Hematopoietic multipotent progenitor cell treated with erythropoietin and hydrocortisone succinate and interleukin-3 and kit ligand, for 17 days (in vitro differentiated cells): ENCODE results near the gene S100PBP.
"Not testable (repeated sequence)": the region's sequence is repeated elsewhere in the genome, so short reads cannot be mapped to it uniquely, and the experiment has no call there.

ENCODE experiments used
- DNase-seq: peaks from one replicate; pipeline ENCODE4 v3.0.0-alpha.2; 2015; ENCODE audit warnings: low spot score

S100PBP gene

DNA sequence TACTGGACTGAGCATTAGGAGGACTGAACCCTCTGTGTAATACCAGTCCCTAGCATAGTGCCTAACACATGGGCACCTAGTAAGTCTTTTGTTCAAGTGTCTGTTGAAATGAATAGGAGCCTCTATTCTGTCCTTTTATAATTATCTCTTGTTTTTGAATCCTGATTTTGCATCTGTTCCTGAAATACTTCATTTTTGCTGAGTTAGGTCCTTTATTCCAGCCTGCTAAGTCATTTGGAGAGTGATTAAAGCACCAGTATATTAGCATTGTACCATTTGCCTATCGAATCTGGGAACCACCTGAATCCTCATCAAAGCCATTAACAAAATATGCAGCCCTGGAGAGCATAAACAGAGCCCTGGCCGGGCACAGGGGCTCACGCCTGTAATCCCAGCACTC is 32.6 kb upstream of the S100PBP start:
- DNase-seq, result no peak

- DNase-seq, result no peak
Measured at GRCh38 chr1:32786856-32787255, 30.6 kb upstream of the S100PBP start.

DNA sequence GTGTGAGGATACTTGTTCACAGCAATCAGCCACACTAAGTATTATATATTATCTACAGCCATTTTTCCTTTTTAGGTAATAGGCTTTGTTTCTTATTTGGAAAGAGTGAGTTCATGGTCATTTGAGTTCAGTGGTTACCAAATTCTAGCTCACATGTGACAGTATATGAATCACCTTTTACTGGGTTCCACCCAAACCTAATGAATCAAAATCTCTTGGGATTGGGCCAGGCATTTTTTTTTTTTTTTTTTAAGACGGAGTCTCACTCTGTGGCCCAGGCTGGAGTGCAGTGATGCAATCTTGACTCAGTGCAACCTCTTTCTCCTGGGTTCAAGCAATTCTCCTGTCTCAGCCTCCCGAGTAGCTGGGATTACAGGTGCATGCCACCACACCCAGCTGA is 28.1 kb upstream of the S100PBP start:
- DNase-seq, result peak; percentile 53

DNA sequence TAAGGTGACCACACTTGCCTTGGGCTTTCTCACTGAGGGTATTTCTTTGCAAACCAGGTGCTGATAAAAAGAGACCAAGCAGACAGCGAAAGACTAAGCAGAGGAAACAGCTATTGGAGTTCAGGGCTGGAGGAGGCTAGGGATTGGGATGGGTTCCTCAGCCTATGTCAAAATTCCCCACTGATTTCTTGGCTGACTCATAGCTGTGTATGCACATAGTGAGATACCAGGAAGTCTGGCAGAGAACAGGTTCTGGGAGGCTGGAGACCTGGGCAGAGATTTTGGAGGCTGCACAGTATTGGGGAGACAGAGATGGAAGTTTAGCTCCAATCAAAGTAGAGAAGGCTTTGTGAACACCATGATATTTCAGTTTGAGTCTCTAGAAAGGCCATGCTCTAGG is 25.6 kb upstream of the S100PBP start:
- no peak for DNase-seq

- DNase-seq, result not testable (repeated sequence)
Measured at GRCh38 chr1:32795763-32796162, 21.7 kb upstream of the S100PBP start.

- DNase-seq, result no peak
Measured at GRCh38 chr1:32797456-32797855, 20.0 kb upstream of the S100PBP start.

- no peak for DNase-seq
Measured at GRCh38 chr1:32798191-32798590, 19.3 kb upstream of the S100PBP start.

DNA sequence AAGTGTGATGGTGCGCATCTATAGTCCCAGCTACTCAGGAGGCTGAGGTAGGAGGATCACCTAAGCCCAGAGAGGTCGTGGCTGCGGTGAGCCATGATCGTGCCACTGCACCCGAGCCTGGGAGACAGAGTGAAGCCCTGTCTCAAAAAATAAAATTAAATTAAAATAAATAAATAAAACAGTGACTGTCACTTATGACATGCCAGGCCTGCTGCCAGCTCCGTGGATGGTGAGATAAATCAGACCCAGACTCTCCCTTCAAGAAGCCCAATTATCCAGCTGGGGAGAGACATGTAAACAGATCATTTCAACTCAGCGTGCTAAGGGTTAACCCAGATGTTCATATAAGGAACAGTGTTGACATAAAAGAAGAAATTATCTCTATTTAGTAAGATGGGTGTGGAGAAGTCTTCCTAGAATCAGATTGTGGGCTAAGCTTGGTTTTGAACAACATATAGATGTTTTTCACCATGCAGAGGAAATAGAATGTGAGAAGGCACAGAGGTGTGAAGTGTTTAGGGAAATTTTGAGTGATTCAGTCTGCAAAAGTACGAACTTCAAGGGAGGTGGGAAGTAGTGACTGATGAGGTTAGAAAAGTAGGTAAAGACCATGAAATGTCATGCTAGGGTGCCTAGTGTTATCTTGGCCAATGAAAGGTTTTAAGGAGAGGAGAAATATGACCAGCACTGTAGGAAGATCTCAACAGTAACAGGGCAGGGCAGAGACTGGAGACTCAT is 18.6 kb upstream of the S100PBP start:
- no peak for DNase-seq

- no peak for DNase-seq
Measured at GRCh38 chr1:32801096-32801715, 16.2 kb upstream of the S100PBP start.

GRCh38 chr1:32804460-32804859 is 13.0 kb upstream of the S100PBP start:
- DNase-seq, result not testable (repeated sequence)

GRCh38 chr1:32806290-32806689 is 11.2 kb upstream of the S100PBP start:
- DNase-seq, result no peak

DNA sequence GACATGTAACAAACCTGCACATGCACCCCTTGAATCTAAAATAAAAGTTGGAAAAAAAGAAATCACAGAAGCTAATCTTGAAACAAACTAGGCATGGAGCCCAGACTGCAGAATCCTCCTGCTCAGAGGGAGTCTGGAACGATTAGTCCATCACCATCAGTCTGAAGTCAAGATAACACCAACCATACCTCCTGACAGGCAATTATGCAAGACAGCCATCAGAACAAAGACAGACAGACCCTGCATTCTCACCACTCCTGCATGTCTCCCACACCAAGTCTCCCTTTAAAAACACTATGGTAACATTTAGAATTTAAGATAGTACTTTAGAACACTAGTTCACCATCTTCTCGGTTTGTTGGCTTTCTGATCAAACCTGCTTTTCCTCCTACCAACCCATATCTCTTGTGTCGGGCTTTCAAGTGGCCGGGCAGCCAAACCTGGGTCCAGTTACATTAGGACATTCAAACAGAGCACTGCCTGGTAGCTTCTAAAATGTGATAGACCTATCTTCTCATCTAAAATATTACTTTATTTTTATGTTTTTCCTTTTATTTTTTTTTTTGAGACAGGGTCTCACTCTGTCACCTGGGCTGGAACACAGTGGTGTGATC is 10.4 kb upstream of the S100PBP start:
- no peak for DNase-seq

DNA sequence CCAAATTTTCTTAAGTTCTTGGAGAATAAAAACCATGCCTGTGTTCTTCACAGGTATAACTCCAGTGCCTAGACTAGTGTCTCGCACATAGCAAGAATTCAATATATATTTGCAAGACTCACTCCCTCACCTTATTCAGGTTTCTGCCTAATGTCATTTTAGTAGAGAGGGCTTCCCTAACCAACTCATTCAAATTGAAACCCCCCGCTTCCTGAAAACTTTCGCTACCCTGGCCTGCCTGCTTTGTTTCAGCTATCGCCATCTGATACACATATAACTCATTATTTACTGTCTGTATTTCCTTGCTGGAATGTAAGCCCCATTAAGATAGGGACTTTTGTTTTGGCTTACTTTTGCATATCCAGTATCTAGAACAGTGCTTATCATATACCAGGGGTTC is 8.9 kb upstream of the S100PBP start:
- no peak for DNase-seq

GRCh38 chr1:32810358-32810757 is 7.1 kb upstream of the S100PBP start:
- no peak for DNase-seq

GRCh38 chr1:32811265-32811664 is 6.2 kb upstream of the S100PBP start:
- DNase-seq, result no peak

DNA sequence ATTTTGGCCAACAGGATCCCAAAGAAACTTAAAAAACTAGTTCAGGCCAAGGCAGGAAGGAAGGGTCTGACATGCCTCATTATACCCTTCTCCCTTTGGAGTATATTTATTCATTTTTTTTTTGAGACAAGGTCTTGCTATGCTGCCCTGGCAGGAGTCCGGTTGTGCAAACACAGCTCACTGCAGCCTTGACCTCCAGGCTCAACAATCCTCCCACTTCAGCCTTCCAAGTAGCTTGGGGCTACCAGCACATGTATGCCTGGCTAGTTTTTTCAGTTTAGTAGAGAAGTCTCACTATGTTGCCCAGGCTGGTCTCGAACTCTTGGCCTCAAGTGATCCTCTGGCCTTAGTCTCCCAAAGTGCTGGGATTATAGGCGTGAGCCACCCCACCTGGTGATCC is 5.5 kb upstream of the S100PBP start:
- no peak for DNase-seq

DNA sequence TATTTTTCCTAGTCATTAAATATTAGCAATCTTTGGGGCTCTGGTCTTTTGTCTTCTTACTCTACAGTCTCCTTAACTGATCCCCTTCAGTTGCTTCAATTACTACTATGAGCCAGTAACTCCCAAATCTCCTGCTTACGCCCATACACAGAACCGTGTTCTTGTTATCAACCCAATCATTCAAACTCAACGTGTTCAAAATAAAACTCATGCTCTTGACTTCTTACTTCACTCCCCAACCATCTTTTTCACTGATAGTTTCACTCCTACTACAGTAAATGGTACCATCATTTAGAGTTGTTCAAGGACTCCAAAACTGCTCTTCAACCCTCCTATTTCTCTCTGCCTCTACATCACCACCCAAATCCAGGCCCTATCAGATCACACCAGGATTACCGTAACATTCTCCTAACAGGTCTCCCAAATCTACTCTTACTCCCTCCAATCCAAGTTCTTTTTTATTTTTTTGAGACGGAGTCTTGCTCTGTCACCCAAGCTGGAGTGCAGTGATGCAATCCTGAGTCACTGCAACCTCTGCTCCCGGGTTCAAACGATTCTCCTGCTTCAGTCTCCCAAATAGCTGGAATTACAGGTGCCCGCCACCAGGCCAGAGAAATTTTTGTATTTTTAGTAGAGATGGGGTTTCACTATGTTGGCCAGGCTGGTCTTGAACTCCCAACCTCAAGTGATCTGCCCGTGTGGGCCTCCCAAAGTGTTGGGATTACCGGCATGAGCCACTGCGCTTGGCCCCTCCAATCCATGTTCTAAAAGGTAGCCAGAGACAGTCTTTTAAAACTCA is 3.3 kb upstream of the S100PBP start:
- peak; percentile 32 for DNase-seq

DNA sequence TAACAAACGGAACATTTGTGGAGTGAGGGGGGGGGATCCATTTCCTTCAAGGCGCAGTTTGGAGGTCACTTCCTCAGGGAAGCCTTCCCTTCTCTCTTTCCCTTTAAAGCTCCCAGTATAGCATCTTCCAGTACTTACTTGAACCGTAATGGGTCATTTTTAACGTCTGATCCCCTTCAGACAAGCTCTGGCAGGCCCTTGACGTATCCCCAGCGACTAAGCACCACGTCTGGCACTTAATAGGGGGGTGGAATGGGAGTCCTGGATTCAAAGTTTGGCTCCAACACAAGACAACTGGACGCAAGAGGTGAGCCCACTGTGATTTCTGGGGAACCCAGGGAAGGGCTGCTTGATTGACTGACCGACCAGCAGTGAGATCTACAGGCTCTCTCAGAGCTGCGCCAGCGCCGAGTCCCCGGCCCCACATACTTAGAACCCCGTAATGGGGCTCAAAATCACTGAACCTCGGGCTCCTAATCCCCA is 736 bp upstream of the S100PBP start:
- DNase-seq, result no peak

GRCh38 chr1:32817815-32818786 is 648 bp downstream of the S100PBP start:
- peak; percentile 30 for DNase-seq

DNA sequence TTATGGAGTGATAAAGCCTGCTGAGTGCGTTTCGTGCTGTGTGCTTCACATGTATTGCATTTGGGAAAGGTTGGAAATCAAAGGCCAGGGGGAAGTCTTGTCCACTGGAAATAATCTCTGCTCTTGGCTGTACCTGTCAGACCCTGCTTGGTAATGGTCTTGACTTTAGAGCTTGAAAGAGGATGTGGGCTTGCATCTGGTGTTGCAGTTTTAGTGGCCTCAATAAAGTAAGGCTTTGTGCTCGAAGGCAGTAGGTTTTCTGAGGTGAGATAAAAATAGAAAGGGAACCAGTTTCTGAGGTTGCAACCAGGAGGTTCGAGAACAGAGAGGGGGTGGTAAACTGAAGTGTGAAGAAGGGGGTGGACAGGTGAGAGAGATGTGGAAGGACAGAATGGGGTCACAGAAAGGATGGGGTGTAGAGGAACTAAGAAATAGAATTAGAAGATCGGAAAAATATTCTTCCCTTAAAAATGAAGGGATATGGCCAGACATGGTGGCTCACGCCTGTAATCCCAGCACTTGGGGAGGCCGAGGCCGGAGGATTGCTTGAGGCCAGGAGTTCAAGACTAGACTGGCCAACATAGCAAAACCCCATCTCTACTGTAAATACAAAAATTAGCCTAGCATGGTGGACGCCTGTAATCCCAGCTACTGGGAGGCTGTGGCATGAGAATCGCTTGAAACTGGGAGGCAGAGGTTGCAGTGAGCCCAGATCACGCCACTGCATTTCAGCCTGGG is 1.5 kb downstream of the S100PBP start:
- no peak for DNase-seq

DNA sequence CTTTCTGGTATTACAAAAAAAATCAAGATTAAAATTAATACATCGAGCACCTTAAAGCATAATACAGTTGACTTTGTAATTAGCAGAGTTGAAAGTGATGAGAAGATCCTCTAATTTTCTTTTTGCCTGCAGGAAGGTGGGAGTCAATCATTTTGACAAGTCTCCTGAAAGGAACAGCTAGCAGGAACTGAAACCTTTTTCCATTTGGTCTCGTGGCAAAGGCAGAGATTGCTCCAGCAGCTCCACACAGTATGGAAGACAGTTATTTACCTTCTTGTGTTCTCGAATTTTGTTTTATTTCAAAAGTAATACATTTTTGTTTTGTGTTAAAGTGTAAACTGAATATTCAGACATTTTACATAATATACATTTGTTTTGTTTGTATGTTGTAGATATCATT is 7.7 kb downstream of the S100PBP start:
- no peak for DNase-seq
